ENCODE measurements around the gene EHD1.

DNA sequence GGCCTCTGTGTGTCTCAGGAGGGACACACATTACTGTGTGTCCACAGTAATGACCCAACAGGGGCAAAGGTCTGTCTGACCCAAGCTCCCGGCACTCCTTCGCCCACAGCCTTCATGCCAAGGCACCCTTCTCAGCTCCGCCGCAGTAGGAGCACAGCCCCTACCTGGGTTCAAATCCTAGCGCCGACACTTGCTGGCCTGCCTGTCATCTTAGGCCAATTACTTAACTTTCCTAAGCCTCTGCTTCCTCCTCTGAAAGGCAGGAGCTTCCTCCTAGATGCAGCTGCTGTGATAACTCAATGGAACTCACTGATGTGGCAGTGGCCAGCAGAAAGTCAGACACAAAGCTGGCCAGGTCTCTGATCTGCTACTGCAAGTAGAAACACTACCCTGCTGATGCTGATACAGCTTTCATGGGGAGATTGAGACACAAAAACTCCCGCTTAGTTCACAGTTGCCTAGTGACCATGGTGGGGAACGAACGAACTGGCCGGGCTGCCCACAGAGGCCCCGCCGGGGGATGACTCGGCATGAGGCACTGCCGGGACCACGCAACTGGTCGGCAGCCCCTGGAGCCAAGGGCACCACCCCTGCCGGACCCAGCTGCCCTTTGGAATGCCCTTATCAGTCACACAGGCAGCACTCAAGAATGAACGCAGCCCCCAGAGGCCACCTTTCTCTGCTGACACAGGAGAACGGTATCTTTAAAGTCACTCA, 8.1 kb downstream of the EHD1 start:
- TF ChIP-seq, protein P1, sequence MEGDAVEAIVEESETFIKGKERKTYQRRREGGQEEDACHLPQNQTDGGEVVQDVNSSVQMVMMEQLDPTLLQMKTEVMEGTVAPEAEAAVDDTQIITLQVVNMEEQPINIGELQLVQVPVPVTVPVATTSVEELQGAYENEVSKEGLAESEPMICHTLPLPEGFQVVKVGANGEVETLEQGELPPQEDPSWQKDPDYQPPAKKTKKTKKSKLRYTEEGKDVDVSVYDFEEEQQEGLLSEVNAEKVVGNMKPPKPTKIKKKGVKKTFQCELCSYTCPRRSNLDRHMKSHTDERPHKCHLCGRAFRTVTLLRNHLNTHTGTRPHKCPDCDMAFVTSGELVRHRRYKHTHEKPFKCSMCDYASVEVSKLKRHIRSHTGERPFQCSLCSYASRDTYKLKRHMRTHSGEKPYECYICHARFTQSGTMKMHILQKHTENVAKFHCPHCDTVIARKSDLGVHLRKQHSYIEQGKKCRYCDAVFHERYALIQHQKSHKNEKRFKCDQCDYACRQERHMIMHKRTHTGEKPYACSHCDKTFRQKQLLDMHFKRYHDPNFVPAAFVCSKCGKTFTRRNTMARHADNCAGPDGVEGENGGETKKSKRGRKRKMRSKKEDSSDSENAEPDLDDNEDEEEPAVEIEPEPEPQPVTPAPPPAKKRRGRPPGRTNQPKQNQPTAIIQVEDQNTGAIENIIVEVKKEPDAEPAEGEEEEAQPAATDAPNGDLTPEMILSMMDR (IDR thresholded peaks at IDR 0.05) = no peak
- no peak for TF ChIP-seq POLR2A (IDR thresholded peaks at IDR 0.05)

Data from esophagus squamous epithelium (tissue), 4 donors.